Measurements from ENCODE around the gene TSPAN14. TPM values are rescaled to one million over a fixed set of nuclear protein-coding genes. Genes with fewer than 3 reads are reported as not detected.

Gene TSPAN14
- total and polyA plus RNA-seq, 4 donors, result 19.9 to 36.8 (median 27.3) TPM

- WGBS, result 85% methylated on average over 4 of the region's 4 CpGs
- peaks cover 18 to 42% (median 27%) of the 10 kb centered on the region in 4 donors for H3K4me1 ChIP-seq (ENCODE audit: control insufficient read depth in 4 of 4, insufficient read depth in 4 of 4, low read length in 3 of 4)
- H3K27ac ChIP-seq (ENCODE audit: low read depth in 1 of 2, low read length in 2 of 2), result peak overlapping the region in 1 of 2 donors; percentile 69
- no peak overlapping the region for H3K9ac ChIP-seq (ENCODE audit: low read depth in 1 of 2, low read length in 2 of 2)
- H3K27me3 ChIP-seq (ENCODE audit: control insufficient read depth in 4 of 4, insufficient read depth in 4 of 4, low read length in 3 of 4), result no peaks in the 10 kb centered on the region
- H3K9me3 ChIP-seq (ENCODE audit: control insufficient read depth in 4 of 4, low read length in 3 of 4), result no peaks in the 10 kb centered on the region
- no peak for DNase-seq (ENCODE audit: low spot score)
- no peak overlapping the region for H3K4me3 ChIP-seq (ENCODE audit: low read depth in 1 of 3, low read length in 3 of 3)
- no peak for TF ChIP-seq CTCF (IDR thresholded peaks at IDR 0.05; ENCODE audit: low read depth, low read length, missing input control)
- H3K36me3 ChIP-seq (ENCODE audit: control insufficient read depth in 4 of 4, insufficient read depth in 3 of 4, low read depth in 1 of 4, low read length in 3 of 4), result no peaks in the 10 kb centered on the region
Observed at GRCh38 chr10:80487421-80487785, 33.3 kb downstream of the TSPAN14 start.

DNA sequence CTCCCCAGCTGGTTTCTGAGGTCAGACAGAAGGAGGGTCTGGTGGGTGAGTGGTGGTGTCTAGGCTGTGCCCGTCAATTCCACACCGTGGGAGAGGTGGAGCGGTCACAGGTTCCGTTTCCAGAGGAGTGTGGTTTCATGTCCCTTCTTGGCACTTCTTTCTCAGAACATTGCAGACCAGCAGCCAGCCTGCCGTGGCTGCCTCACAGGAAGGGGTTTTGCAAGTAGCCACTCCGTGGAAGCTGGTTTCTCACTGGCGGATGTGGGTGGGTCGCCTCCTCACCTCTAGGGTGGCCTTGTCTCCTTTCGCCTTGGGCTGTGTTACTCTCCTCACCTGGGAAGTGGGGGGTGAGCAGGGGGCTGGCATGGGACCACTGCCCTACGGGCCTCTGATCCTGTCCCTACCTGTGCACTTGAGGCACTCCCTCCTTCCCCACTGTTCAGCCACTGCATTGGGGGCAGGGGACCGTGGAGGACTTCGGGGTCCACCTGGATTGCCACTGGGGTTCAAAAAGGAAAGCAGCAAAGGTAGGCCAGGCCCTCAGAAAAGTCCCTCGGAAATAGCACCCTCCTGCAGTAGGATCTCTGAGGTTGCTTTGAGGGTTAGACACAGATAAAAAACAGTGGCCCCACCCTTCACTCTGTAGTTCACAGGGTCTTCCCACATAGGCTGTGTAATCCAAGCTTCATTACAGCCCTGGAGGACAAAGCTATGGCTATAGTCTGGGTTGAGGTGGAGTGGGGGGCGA, 33.9 kb downstream of the TSPAN14 start:
- DNase-seq (ENCODE audit: low spot score), result no peak
- Histone ChIP-seq H3K27me3 (ENCODE audit: control insufficient read depth in 4 of 4, insufficient read depth in 4 of 4, low read length in 3 of 4) (no peaks in the 10 kb centered on the region), H3K4me1 (ENCODE audit: control insufficient read depth in 4 of 4, insufficient read depth in 4 of 4, low read length in 3 of 4) (peaks cover 18 to 46% (median 30%) of the 10 kb centered on the region in 4 donors), H3K27ac (ENCODE audit: low read depth in 1 of 2, low read length in 2 of 2) (peak overlapping the region; percentile 37 to 69), H3K9me3 (ENCODE audit: control insufficient read depth in 4 of 4, low read length in 3 of 4) (no peaks in the 10 kb centered on the region), H3K4me3 (ENCODE audit: low read depth in 1 of 3, low read length in 3 of 3) (no peak overlapping the region), H3K9ac (ENCODE audit: low read depth in 1 of 2, low read length in 2 of 2) (no peak overlapping the region), H3K36me3 (ENCODE audit: control insufficient read depth in 4 of 4, insufficient read depth in 3 of 4, low read depth in 1 of 4, low read length in 3 of 4) (no peaks in the 10 kb centered on the region)
- 78% methylated on average over 14 of the region's 14 CpGs for WGBS
- TF ChIP-seq FOXA1 (IDR thresholded peaks at IDR 0.05), result no peak
- TF ChIP-seq EGR1 (IDR thresholded peaks at IDR 0.05; ENCODE audit: low read depth in 2 of 2), result no peak
- TF ChIP-seq, protein P1, sequence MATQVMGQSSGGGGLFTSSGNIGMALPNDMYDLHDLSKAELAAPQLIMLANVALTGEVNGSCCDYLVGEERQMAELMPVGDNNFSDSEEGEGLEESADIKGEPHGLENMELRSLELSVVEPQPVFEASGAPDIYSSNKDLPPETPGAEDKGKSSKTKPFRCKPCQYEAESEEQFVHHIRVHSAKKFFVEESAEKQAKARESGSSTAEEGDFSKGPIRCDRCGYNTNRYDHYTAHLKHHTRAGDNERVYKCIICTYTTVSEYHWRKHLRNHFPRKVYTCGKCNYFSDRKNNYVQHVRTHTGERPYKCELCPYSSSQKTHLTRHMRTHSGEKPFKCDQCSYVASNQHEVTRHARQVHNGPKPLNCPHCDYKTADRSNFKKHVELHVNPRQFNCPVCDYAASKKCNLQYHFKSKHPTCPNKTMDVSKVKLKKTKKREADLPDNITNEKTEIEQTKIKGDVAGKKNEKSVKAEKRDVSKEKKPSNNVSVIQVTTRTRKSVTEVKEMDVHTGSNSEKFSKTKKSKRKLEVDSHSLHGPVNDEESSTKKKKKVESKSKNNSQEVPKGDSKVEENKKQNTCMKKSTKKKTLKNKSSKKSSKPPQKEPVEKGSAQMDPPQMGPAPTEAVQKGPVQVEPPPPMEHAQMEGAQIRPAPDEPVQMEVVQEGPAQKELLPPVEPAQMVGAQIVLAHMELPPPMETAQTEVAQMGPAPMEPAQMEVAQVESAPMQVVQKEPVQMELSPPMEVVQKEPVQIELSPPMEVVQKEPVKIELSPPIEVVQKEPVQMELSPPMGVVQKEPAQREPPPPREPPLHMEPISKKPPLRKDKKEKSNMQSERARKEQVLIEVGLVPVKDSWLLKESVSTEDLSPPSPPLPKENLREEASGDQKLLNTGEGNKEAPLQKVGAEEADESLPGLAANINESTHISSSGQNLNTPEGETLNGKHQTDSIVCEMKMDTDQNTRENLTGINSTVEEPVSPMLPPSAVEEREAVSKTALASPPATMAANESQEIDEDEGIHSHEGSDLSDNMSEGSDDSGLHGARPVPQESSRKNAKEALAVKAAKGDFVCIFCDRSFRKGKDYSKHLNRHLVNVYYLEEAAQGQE (IDR thresholded peaks at IDR 0.05), result no peak
- TF ChIP-seq RXRA (IDR thresholded peaks at IDR 0.05), result no peak
- TF ChIP-seq ATF3 (IDR thresholded peaks at IDR 0.05), result no peak
- TF ChIP-seq, protein P2, sequence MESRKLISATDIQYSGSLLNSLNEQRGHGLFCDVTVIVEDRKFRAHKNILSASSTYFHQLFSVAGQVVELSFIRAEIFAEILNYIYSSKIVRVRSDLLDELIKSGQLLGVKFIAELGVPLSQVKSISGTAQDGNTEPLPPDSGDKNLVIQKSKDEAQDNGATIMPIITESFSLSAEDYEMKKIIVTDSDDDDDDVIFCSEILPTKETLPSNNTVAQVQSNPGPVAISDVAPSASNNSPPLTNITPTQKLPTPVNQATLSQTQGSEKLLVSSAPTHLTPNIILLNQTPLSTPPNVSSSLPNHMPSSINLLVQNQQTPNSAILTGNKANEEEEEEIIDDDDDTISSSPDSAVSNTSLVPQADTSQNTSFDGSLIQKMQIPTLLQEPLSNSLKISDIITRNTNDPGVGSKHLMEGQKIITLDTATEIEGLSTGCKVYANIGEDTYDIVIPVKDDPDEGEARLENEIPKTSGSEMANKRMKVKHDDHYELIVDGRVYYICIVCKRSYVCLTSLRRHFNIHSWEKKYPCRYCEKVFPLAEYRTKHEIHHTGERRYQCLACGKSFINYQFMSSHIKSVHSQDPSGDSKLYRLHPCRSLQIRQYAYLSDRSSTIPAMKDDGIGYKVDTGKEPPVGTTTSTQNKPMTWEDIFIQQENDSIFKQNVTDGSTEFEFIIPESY (IDR thresholded peaks at IDR 0.05), result no peak
- TF ChIP-seq SP1 (IDR thresholded peaks at IDR 0.05), result no peak
- TF ChIP-seq MAX (IDR thresholded peaks at IDR 0.05), result no peak
- TF ChIP-seq JUND (IDR thresholded peaks at IDR 0.05), result no peak
- TF ChIP-seq HNF4A (conservative IDR thresholded peaks at IDR 0.05), result no peak
- TF ChIP-seq YY1 (IDR thresholded peaks at IDR 0.05), result no peak
- TF ChIP-seq HNF4G (IDR thresholded peaks at IDR 0.05), result no peak
- TF ChIP-seq FOXA2 (IDR thresholded peaks at IDR 0.05), result no peak
- no peak for TF ChIP-seq GABPA (IDR thresholded peaks at IDR 0.05 in 1 of 2, conservative IDR thresholded peaks at IDR 0.05 in 1 of 2)
- no peak for TF ChIP-seq RAD21 (IDR thresholded peaks at IDR 0.05)
- TF ChIP-seq NR2F2 (IDR thresholded peaks at IDR 0.05), result no peak
